ENCODE data around the gene SLC8A3. TPM values are rescaled to one million over a fixed set of nuclear protein-coding genes. Genes with fewer than 3 reads are reported as not detected.

SLC8A3 gene
- total RNA-seq, 1 experiment from 2014 or later = not detected

- POLR2A ChIA-PET = no interaction called here
- no peak for DNase-seq (ENCODE audit: low read depth, low spot score)
- Histone ChIP-seq H3K36me3 (ENCODE audit: control insufficient read depth, insufficient read depth, low read length) (no peaks in the 10 kb centered on the region), H3K4me1 (ENCODE audit: control insufficient read depth, insufficient read depth, low read length) (no peaks in the 10 kb centered on the region), H3K27me3 (ENCODE audit: control insufficient read depth, insufficient read depth, low read length) (peaks cover 6% of the 10 kb centered on the region), H3K27ac (ENCODE audit: low read length) (no peak overlapping the region), H3K9me3 (ENCODE audit: control insufficient read depth, insufficient read depth, low read depth, low read length) (no peaks in the 10 kb centered on the region), H3K4me3 (ENCODE audit: low read depth in 2 of 2, low read length in 2 of 2) (no peak overlapping the region)
- in situ Hi-C loops (cut with HindIII; ENCODE audit: low pct_unique_long_range_greater_than_20kb, low sequenced_read_pairs) (no loop called here), intact Hi-C loops (cut with micrococcal nuclease; ENCODE audit: unreplicated experiment) (no loop called here)
- no peak for TF ChIP-seq REST (IDR thresholded peaks at IDR 0.05; ENCODE audit: insufficient read depth in 1 of 2, low read depth in 2 of 2, low read length in 1 of 2)
- no peak for TF ChIP-seq POLR2AphosphoS5 (IDR thresholded peaks at IDR 0.05; ENCODE audit: low read depth, low read length)
- TF ChIP-seq TCF7L2 (IDR thresholded peaks at IDR 0.05; ENCODE audit: low read depth, low read length) = no peak
- no peak for TF ChIP-seq CTCF (IDR thresholded peaks at IDR 0.05)
- TF ChIP-seq SIN3A (IDR thresholded peaks at IDR 0.05; ENCODE audit: borderline replicate concordance, insufficient read depth, low read depth, low read length) = no peak
- CTCF ChIA-PET = no interaction called here
- no TSS peak for BruUV-seq (replicated peaks)
- no peak for ATAC-seq
Measured at GRCh38 chr14:70098250-70098809, 90.4 kb downstream of the SLC8A3 start.

DNA sequence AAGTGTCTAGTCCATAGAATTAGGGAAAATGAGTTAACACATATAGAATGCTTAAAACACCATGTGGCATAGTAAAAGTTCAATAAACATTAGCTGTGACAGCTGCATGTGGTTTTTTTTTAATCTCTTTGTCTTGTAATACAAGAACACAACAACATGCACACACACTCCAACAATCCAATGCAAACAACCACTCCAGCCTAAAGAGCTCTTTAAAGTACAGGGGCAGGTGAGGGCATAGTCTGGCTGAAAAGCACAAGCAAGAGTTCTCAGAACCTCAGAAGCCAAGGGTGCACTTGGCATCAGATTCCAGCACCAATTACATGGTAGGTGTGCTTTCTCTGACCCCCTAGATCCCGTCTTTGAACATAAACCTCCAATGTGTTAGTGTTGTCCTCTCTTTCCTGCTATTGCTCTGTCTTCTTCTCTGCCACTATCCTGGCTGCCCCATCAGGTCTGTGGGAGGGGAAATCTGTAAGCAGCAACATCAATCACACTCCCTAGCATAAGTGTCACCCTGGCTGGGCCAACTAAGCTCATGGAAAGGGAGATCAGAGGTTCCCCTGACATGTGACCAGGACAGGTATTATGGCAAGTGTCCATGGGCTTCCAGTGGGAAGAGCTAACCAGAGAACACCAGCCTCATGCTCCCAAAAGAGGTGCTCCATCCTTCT lies 91.0 kb downstream of the SLC8A3 start:
- Histone ChIP-seq H3K27ac (ENCODE audit: low read length) (no peak overlapping the region), H3K9me3 (ENCODE audit: control insufficient read depth, insufficient read depth, low read depth, low read length) (no peaks in the 10 kb centered on the region), H3K27me3 (ENCODE audit: control insufficient read depth, insufficient read depth, low read length) (peaks cover 4% of the 10 kb centered on the region), H3K4me3 (ENCODE audit: low read depth in 2 of 2, low read length in 2 of 2) (no peak overlapping the region), H3K36me3 (ENCODE audit: control insufficient read depth, insufficient read depth, low read length) (no peaks in the 10 kb centered on the region), H3K4me1 (ENCODE audit: control insufficient read depth, insufficient read depth, low read length) (no peaks in the 10 kb centered on the region)
- DNase-seq (ENCODE audit: low read depth, low spot score) = no peak
- ATAC-seq = no peak
- TF ChIP-seq CTCF (IDR thresholded peaks at IDR 0.05) (no peak), POLR2AphosphoS5 (IDR thresholded peaks at IDR 0.05; ENCODE audit: low read depth, low read length) (no peak), SIN3A (IDR thresholded peaks at IDR 0.05; ENCODE audit: borderline replicate concordance, insufficient read depth, low read depth, low read length) (no peak), REST (IDR thresholded peaks at IDR 0.05; ENCODE audit: insufficient read depth in 1 of 2, low read depth in 2 of 2, low read length in 1 of 2) (no peak), TCF7L2 (IDR thresholded peaks at IDR 0.05; ENCODE audit: low read depth, low read length) (no peak)
- ChIA-PET CTCF (interaction anchor here (0.7 kb wide), 1 partner anchor 176 kb away, joined by 3 read pairs; no protein-coding TSS in a partner anchor), POLR2A (no interaction called here)
- intact Hi-C loops (cut with micrococcal nuclease; ENCODE audit: unreplicated experiment) = no loop called here
- in situ Hi-C loops (cut with HindIII; ENCODE audit: low pct_unique_long_range_greater_than_20kb, low sequenced_read_pairs) = no loop called here
- BruUV-seq (replicated peaks) = no TSS peak
